H9 (cell line): ENCODE results near the gene TMED6. TPM values are rescaled to one million over a fixed set of nuclear protein-coding genes. Genes with fewer than 3 reads are reported as not detected.

Experiments used
- DNase-seq: peaks from one replicate; pipeline ENCODE4 v3.0.0-alpha.2; 2017
- H2AFZ ChIP-seq: one replicate; pipeline ENCODE4 v1.6.1; 2013; ENCODE audit warnings: mild to moderate bottlenecking, low read length, control low read depth, moderate library complexity
- H2AK5ac ChIP-seq: 2 replicates; pipeline ENCODE4 v1.6.1; 2013; ENCODE audit warnings: low read length, control low read depth, mixed read lengths; ENCODE audit not compliant: insufficient read length
- H2BK120ac ChIP-seq: one replicate; pipeline ENCODE4 v1.6.1; 2013; ENCODE audit warnings: low read depth, mild to moderate bottlenecking, low read length, control low read depth, inconsistent platforms; ENCODE audit not compliant: poor library complexity, severe bottlenecking
- H2BK12ac ChIP-seq: 2 replicates; pipeline ENCODE4 v1.6.1; 2013; ENCODE audit warnings: low read length, control low read depth, mixed read lengths, low read depth; ENCODE audit not compliant: insufficient read length
- H2BK15ac ChIP-seq: 2 replicates; pipeline ENCODE4 v1.6.1; 2013; ENCODE audit warnings: low read depth, low read length, control low read depth
- H2BK20ac ChIP-seq: one replicate; pipeline ENCODE4 v1.6.1; 2013; ENCODE audit warnings: low read depth, mild to moderate bottlenecking, low read length, control low read depth, inconsistent platforms; ENCODE audit not compliant: poor library complexity, severe bottlenecking
- H2BK5ac ChIP-seq: 2 replicates; pipeline ENCODE4 v1.6.1; 2013; ENCODE audit warnings: low read length, control low read depth, mixed read lengths; ENCODE audit not compliant: insufficient read length
- H3K14ac ChIP-seq: 2 replicates; pipeline ENCODE4 v1.6.1; 2013; ENCODE audit warnings: low read length, control low read depth; ENCODE audit not compliant: insufficient read depth
- H3K18ac ChIP-seq: 2 replicates; pipeline ENCODE4 v1.6.1; 2013; ENCODE audit warnings: low read depth, mild to moderate bottlenecking, mixed read lengths, low read length, control low read depth; ENCODE audit not compliant: insufficient read length
- H3K23ac ChIP-seq: 2 replicates; pipeline ENCODE4 v1.6.1; 2013; ENCODE audit warnings: low read length, control low read depth, mixed read lengths, low read depth; ENCODE audit not compliant: insufficient read length
- H3K23me2 ChIP-seq: 2 replicates; pipeline ENCODE4 v1.6.1; 2013; ENCODE audit warnings: low read depth, mild to moderate bottlenecking, mixed read lengths, low read length, control low read depth; ENCODE audit not compliant: insufficient read length, poor library complexity, severe bottlenecking
- H3K27ac ChIP-seq: 2 replicates; pipeline ENCODE4 v1.5.1; 2013; ENCODE audit warnings: low read length, control low read depth, mixed read lengths, low read depth; ENCODE audit not compliant: insufficient read length
- H3K27me3 ChIP-seq: 2 replicates; pipeline ENCODE4 v1.6.1; 2013; ENCODE audit warnings: low read length, control low read depth, inconsistent platforms; ENCODE audit not compliant: insufficient read depth
- H3K4ac ChIP-seq: 2 replicates; pipeline ENCODE4 v1.6.1; 2013; ENCODE audit warnings: low read depth, mild to moderate bottlenecking, control low read depth, inconsistent platforms, low read length, moderate library complexity
- H3K4me1 ChIP-seq: 2 replicates; pipeline ENCODE4 v1.6.1; 2013; ENCODE audit warnings: low read length, control low read depth, inconsistent platforms; ENCODE audit not compliant: insufficient read depth
- H3K4me2 ChIP-seq: 2 replicates; pipeline ENCODE4 v1.6.1; 2013; ENCODE audit warnings: low read length, control low read depth, mixed read lengths; ENCODE audit not compliant: insufficient read length, insufficient read depth
- H3K56ac ChIP-seq: 2 replicates; pipeline ENCODE4 v1.6.1; 2013; ENCODE audit warnings: low read depth, mild to moderate bottlenecking, mixed read lengths, low read length, control low read depth; ENCODE audit not compliant: insufficient read length
- H3K79me1 ChIP-seq: 2 replicates; pipeline ENCODE4 v1.6.1; 2013; ENCODE audit warnings: low read depth, mild to moderate bottlenecking, moderate library complexity, low read length, control low read depth, inconsistent platforms; ENCODE audit not compliant: insufficient read depth, poor library complexity, severe bottlenecking
- H3K79me2 ChIP-seq: 2 replicates; pipeline ENCODE4 v1.6.1; 2013; ENCODE audit warnings: low read length, control low read depth, inconsistent platforms; ENCODE audit not compliant: insufficient read depth
- H3K9ac ChIP-seq: 2 replicates; pipeline ENCODE4 v1.6.1; 2013; ENCODE audit warnings: low read length, control low read depth, mixed read lengths; ENCODE audit not compliant: insufficient read length; ENCODE audit errors: extremely low read depth
- H3K9me3 ChIP-seq: one replicate; pipeline ENCODE4 v1.6.1; 2013; ENCODE audit warnings: low read depth, low read length, inconsistent platforms; ENCODE audit not compliant: control insufficient read depth
- H3T11ph ChIP-seq: one replicate; pipeline ENCODE4 v1.6.1; 2013; ENCODE audit warnings: mild to moderate bottlenecking, low read length, control low read depth, inconsistent platforms
- H4K20me1 ChIP-seq: one replicate; pipeline ENCODE4 v1.6.1; 2013; ENCODE audit not compliant: control insufficient read depth, insufficient read length, insufficient read depth
- H4K5ac ChIP-seq: 2 replicates; pipeline ENCODE4 v1.6.1; 2013; ENCODE audit warnings: low read depth, mild to moderate bottlenecking, mixed read lengths, low read length, control low read depth; ENCODE audit not compliant: insufficient read length
- H4K8ac ChIP-seq: replicated peaks from 2 replicates; pipeline ENCODE4 v1.6.1; 2013; ENCODE audit warnings: low read length, control low read depth, mixed read lengths, low read depth; ENCODE audit not compliant: insufficient read length
- H4K91ac ChIP-seq: 2 replicates; pipeline ENCODE4 v1.6.1; 2013; ENCODE audit warnings: low read depth, mild to moderate bottlenecking, moderate library complexity, mixed read lengths, low read length, control low read depth; ENCODE audit not compliant: insufficient read length
- H3K27ac Mint-ChIP-seq, 3 experiments: 2 replicates in 2 of 3; 3 replicates in 1 of 3; pipeline ENCODE4 v1.8.0; 2020 to 2021; ENCODE audit warnings: mixed read lengths in 3 of 3, mild to moderate bottlenecking in 1 of 3, moderate library complexity in 1 of 3
- H3K27me3 Mint-ChIP-seq: 2 replicates; pipeline ENCODE4 v1.8.0; 2021; ENCODE audit warnings: low read depth, mild to moderate bottlenecking, moderate library complexity, mixed read lengths
- H3K36me3 Mint-ChIP-seq, 3 experiments: 2 replicates in 2 of 3; 3 replicates in 1 of 3; pipeline ENCODE4 v1.8.0; 2020 to 2021; ENCODE audit warnings: low read depth in 3 of 3, mixed read lengths in 3 of 3; ENCODE audit not compliant: insufficient read depth in 1 of 3
- H3K4me1 Mint-ChIP-seq, 2 experiments: 2 replicates each; pipeline ENCODE4 v1.8.0; 2020; ENCODE audit warnings: mixed read lengths in 2 of 2
- H3K4me3 Mint-ChIP-seq, 2 experiments: 2 replicates in 1 of 2; 3 replicates in 1 of 2; pipeline ENCODE4 v1.8.0; 2020 to 2021; ENCODE audit warnings: mild to moderate bottlenecking in 2 of 2, mixed read lengths in 2 of 2, moderate library complexity in 1 of 2
- H3K9me3 Mint-ChIP-seq, 2 experiments: 2 replicates in 1 of 2; 3 replicates in 1 of 2; pipeline ENCODE4 v1.8.0; 2020; ENCODE audit warnings: mild to moderate bottlenecking in 2 of 2, mixed read lengths in 2 of 2, moderate library complexity in 1 of 2
- WGBS: extraction: QIAGEN DNeasy Blood & Tissue Kit; methylation state at CpG from one replicate; pipeline ENCODE4 v1.1.7; 2013; ENCODE audit warnings: missing lambda C conversion rate, low lambda C conversion rate, mixed read lengths; ENCODE audit not compliant: insufficient read length; ENCODE audit errors: extremely low coverage; 5-methylcytosine and 5-hydroxymethylcytosine counted together
- total RNA-seq: library from RNA; stranded (reverse); gene quantifications from 2 replicates; pipeline ENCODE4 v1.2.1, GENCODE V29; 2021
- TF ChIP-seq, protein P1 (sequence below): fragments of 200-600 bp; sonication (generic); conservative IDR thresholded peaks from 3 replicates; pipeline ENCODE4 v1.8.0; 2021; ENCODE audit warnings: antibody characterized with exemption, mild to moderate bottlenecking

Gene TMED6
- total RNA-seq, 1 experiment from 2014 or later, result 0.31 TPM

DNA sequence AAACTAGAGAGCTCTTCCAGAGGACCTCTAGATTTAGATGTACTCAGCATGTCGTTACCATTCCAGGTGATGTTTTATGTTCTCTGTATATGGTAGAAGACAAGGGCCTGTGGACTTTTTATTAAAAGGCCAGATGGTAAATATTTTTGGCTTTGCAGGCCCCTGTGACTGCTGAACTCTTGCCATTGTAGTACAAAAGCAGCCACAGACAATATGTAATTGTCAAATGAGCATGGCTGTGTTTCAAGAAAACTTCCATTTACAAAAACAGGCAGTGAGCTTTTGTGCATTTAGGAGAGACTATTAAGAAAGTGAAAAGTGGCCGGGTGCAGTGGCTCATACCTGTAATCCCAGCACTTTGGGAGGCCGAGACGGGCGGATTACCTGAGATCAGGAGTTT lies 7.4 kb downstream of the TMED6 start:
- no peaks in the 10 kb centered on the region for H4K20me1 ChIP-seq
- peaks cover 7% of the 10 kb centered on the region for H3K23me2 ChIP-seq
- no peak overlapping the region for H2BK12ac ChIP-seq
- no peaks in the 10 kb centered on the region for H3K9me3 ChIP-seq
- H3T11ph ChIP-seq, result no peak overlapping the region
- H3K27ac Mint-ChIP-seq, result no peak overlapping the region
- H3K4ac ChIP-seq, result no peak overlapping the region
- no peak overlapping the region for H3K23ac ChIP-seq
- H2BK20ac ChIP-seq, result no peak overlapping the region
- no peak overlapping the region for H3K4me3 Mint-ChIP-seq
- H3K27me3 Mint-ChIP-seq, result no peaks in the 10 kb centered on the region
- H4K5ac ChIP-seq, result no peak overlapping the region
- no peaks in the 10 kb centered on the region for H3K27me3 ChIP-seq
- no peak overlapping the region for H3K4me2 ChIP-seq
- peaks cover 16 to 49% (median 36%) of the 10 kb centered on the region in 3 experiments; a peak in 6 of 7 replicates for H3K36me3 Mint-ChIP-seq
- no peak overlapping the region for H2BK120ac ChIP-seq
- H3K27ac ChIP-seq, result no peak overlapping the region
- H4K8ac ChIP-seq, result no peak overlapping the region
- H3K4me1 ChIP-seq, result no peaks in the 10 kb centered on the region
- H3K9me3 Mint-ChIP-seq, result no peaks in the 10 kb centered on the region
- TF ChIP-seq, protein P1, sequence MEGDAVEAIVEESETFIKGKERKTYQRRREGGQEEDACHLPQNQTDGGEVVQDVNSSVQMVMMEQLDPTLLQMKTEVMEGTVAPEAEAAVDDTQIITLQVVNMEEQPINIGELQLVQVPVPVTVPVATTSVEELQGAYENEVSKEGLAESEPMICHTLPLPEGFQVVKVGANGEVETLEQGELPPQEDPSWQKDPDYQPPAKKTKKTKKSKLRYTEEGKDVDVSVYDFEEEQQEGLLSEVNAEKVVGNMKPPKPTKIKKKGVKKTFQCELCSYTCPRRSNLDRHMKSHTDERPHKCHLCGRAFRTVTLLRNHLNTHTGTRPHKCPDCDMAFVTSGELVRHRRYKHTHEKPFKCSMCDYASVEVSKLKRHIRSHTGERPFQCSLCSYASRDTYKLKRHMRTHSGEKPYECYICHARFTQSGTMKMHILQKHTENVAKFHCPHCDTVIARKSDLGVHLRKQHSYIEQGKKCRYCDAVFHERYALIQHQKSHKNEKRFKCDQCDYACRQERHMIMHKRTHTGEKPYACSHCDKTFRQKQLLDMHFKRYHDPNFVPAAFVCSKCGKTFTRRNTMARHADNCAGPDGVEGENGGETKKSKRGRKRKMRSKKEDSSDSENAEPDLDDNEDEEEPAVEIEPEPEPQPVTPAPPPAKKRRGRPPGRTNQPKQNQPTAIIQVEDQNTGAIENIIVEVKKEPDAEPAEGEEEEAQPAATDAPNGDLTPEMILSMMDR, result no peak
- H2AFZ ChIP-seq, result no peak overlapping the region
- no peak overlapping the region for H2BK15ac ChIP-seq
- H3K18ac ChIP-seq, result no peak overlapping the region
- peaks cover 5% of the 10 kb centered on the region; the same call in 1 of the 2 replicates for H3K79me2 ChIP-seq
- no peak overlapping the region for H3K9ac ChIP-seq
- H4K91ac ChIP-seq, result no peak overlapping the region
- no peak overlapping the region for H2AK5ac ChIP-seq
- no peak for DNase-seq
- no CpG with 5 or more reads among the region's 5 CpGs for WGBS
- no peak overlapping the region for H2BK5ac ChIP-seq
- H3K56ac ChIP-seq, result no peak overlapping the region
- no peak overlapping the region for H3K14ac ChIP-seq
- peaks cover 9 to 12% of the 10 kb centered on the region in 2 experiments for H3K4me1 Mint-ChIP-seq
- H3K79me1 ChIP-seq, result peaks cover 11% of the 10 kb centered on the region
